Neural progenitor cell (in vitro differentiated cells): ENCODE data around the gene EFNB2. TPM values are rescaled to one million over a fixed set of nuclear protein-coding genes. Genes with fewer than 3 reads are reported as not detected.

Experiments used
- DNase-seq: peaks from one replicate; pipeline ENCODE4 v3.0.0-alpha.2; 2016; ENCODE audit warnings: low spot score
- H2AFZ ChIP-seq: fragments of 200-600 bp; sonication (generic); replicated peaks from 2 replicates; pipeline ENCODE4 v1.6.1; 2016; ENCODE audit warnings: antibody characterized with exemption
- H3F3A ChIP-seq: fragments of 200-600 bp; sonication (generic); 2 replicates; pipeline ENCODE4 v1.6.1; 2016; ENCODE audit warnings: antibody characterized with exemption, low read depth
- H3K27ac ChIP-seq: fragments of 200-600 bp; sonication (generic); 2 replicates; pipeline ENCODE4 v1.5.1; 2016; ENCODE audit warnings: mild to moderate bottlenecking
- H3K27me3 ChIP-seq: fragments of 200-600 bp; sonication (generic); 2 replicates; pipeline ENCODE4 v1.6.1; 2016; ENCODE audit warnings: mild to moderate bottlenecking, moderate library complexity
- H3K36me3 ChIP-seq: fragments of 200-600 bp; sonication (generic); 2 replicates; pipeline ENCODE4 v1.5.1; 2016
- H3K4me1 ChIP-seq: fragments of 200-600 bp; sonication (generic); 2 replicates; pipeline ENCODE4 v1.6.1; 2016; ENCODE audit warnings: mixed run types
- H3K4me2 ChIP-seq: fragments of 200-600 bp; sonication (generic); 2 replicates; pipeline ENCODE4 v1.6.1; 2016
- H3K4me3 ChIP-seq: fragments of 200-600 bp; sonication (generic); 2 replicates; pipeline ENCODE4 v1.5.1; 2016
- H3K79me2 ChIP-seq: fragments of 200-600 bp; sonication (generic); 2 replicates; pipeline ENCODE4 v1.6.1; 2016; ENCODE audit warnings: low read depth
- H3K9ac ChIP-seq: fragments of 200-600 bp; sonication (generic); 2 replicates; pipeline ENCODE4 v1.6.1; 2016
- H3K9me3 ChIP-seq: fragments of 200-600 bp; sonication (generic); 2 replicates; pipeline ENCODE4 v1.5.1; 2016; ENCODE audit warnings: low read depth
- H4K20me1 ChIP-seq: fragments of 200-600 bp; sonication (generic); 2 replicates; pipeline ENCODE4 v1.6.1; 2016; ENCODE audit warnings: low read depth
- H3K27ac Mint-ChIP-seq: 3 replicates; pipeline ENCODE4 v1.8.0; 2021; ENCODE audit warnings: mixed read lengths
- H3K27me3 Mint-ChIP-seq: 2 replicates; pipeline ENCODE4 v1.8.0; 2022; ENCODE audit warnings: low read depth, mild to moderate bottlenecking, inconsistent platforms, moderate library complexity, mixed read lengths; ENCODE audit not compliant: insufficient read depth
- H3K36me3 Mint-ChIP-seq: 3 replicates; pipeline ENCODE4 v1.8.0; 2021; ENCODE audit warnings: mixed read lengths
- H3K4me1 Mint-ChIP-seq: 3 replicates; pipeline ENCODE4 v1.8.0; 2021; ENCODE audit warnings: mixed read lengths
- H3K4me3 Mint-ChIP-seq: 3 replicates; pipeline ENCODE4 v1.8.0; 2021; ENCODE audit warnings: mild to moderate bottlenecking, moderate library complexity, mixed read lengths
- H3K9me3 Mint-ChIP-seq: 3 replicates; pipeline ENCODE4 v1.8.0; 2020; ENCODE audit warnings: mixed read lengths
- EZH2 ChIP-seq: fragments of 200-600 bp; sonication (generic); IDR thresholded peaks from 2 replicates; pipeline ENCODE4 v1.6.1; 2017; ENCODE audit warnings: antibody characterized with exemption, mild to moderate bottlenecking, moderate library complexity
- EZH2phosphoT487 ChIP-seq: fragments of 200-600 bp; sonication (generic); IDR thresholded peaks from 2 replicates; pipeline ENCODE4 v1.6.1; 2017; ENCODE audit warnings: antibody characterized with exemption
- total RNA-seq: library from RNA; depleted of rRNA; stranded (reverse); fragments of >200 nt; gene quantifications from 2 replicates; pipeline ENCODE4 v1.2.3, GENCODE V29; 2015; ENCODE audit warnings: low replicate concordance
- TF ChIP-seq, protein P1 (sequence below): fragments of 200-600 bp; sonication (generic); IDR thresholded peaks from 2 replicates; pipeline ENCODE4 v1.5.1; 2017; ENCODE audit warnings: antibody characterized with exemption, mild to moderate bottlenecking

The EFNB2 gene
- total RNA-seq, 1 donor from 2014 or later = 101 TPM

- H3K36me3 Mint-ChIP-seq = peaks cover 76% of the 10 kb centered on the region
- H3K4me1 Mint-ChIP-seq = peaks cover 14% of the 10 kb centered on the region
- no peak overlapping the region for H3K27ac ChIP-seq
These were observed 29.2 kb downstream of the EFNB2 start for GRCh38 chr13:106506286-106506685.

DNA sequence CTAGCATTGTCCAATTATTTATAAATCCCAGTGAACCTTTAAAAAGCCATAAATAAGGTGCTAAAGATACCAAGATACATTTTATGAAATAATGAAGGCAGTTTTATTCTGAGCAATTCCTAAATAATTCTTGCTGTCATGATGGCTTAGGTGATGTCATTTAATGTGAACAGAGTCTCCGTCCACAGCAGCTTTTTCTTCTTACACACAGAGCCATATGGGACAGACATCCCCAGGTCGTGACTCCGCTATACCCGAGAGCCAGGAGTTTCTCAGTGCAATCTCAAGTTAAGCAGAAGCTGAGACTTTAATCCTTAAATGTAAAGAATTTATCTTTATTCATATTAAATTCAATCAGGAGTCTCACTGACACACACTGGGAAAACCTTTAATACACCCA is 29.7 kb downstream of the EFNB2 start:
- peaks cover 73% of the 10 kb centered on the region for H3K36me3 Mint-ChIP-seq
- Histone ChIP-seq H3K9ac (no peak overlapping the region), H3K4me2 (no peak overlapping the region), H4K20me1 (peaks cover 100% of the 10 kb centered on the region), H3F3A (peaks cover 12% of the 10 kb centered on the region), H3K4me1 (peaks cover 21% of the 10 kb centered on the region), H2AFZ (no peak overlapping the region), H3K9me3 (no peaks in the 10 kb centered on the region), H3K79me2 (peaks cover 100% of the 10 kb centered on the region), H3K36me3 (peaks cover 22% of the 10 kb centered on the region), H3K4me3 (no peak overlapping the region), H3K27ac (no peak overlapping the region), H3K27me3 (no peaks in the 10 kb centered on the region)
- no peak for TF ChIP-seq EZH2
- TF ChIP-seq EZH2phosphoT487 = no peak
- TF ChIP-seq, protein P1, sequence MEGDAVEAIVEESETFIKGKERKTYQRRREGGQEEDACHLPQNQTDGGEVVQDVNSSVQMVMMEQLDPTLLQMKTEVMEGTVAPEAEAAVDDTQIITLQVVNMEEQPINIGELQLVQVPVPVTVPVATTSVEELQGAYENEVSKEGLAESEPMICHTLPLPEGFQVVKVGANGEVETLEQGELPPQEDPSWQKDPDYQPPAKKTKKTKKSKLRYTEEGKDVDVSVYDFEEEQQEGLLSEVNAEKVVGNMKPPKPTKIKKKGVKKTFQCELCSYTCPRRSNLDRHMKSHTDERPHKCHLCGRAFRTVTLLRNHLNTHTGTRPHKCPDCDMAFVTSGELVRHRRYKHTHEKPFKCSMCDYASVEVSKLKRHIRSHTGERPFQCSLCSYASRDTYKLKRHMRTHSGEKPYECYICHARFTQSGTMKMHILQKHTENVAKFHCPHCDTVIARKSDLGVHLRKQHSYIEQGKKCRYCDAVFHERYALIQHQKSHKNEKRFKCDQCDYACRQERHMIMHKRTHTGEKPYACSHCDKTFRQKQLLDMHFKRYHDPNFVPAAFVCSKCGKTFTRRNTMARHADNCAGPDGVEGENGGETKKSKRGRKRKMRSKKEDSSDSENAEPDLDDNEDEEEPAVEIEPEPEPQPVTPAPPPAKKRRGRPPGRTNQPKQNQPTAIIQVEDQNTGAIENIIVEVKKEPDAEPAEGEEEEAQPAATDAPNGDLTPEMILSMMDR = no peak
- H3K4me3 Mint-ChIP-seq = no peak overlapping the region
- no peak overlapping the region for H3K27ac Mint-ChIP-seq
- H3K27me3 Mint-ChIP-seq = peaks cover 2% of the 10 kb centered on the region
- DNase-seq = no peak
- H3K9me3 Mint-ChIP-seq = peaks cover 3% of the 10 kb centered on the region
- peaks cover 16% of the 10 kb centered on the region for H3K4me1 Mint-ChIP-seq

More at GRCh38 chr13:106506286-106506685, 29.2 kb downstream of the EFNB2 start:
- H3K9me3 Mint-ChIP-seq = peaks cover 3% of the 10 kb centered on the region
- H3K79me2 ChIP-seq = peaks cover 100% of the 10 kb centered on the region
- H3K36me3 ChIP-seq = peaks cover 22% of the 10 kb centered on the region
- no peaks in the 10 kb centered on the region for H3K27me3 ChIP-seq
- H3K4me3 ChIP-seq = no peak overlapping the region
- no peak overlapping the region for H2AFZ ChIP-seq
- no peak overlapping the region for H3K4me3 Mint-ChIP-seq
- H3K9ac ChIP-seq = no peak overlapping the region
- peaks cover 2% of the 10 kb centered on the region for H3K27me3 Mint-ChIP-seq
- TF ChIP-seq EZH2 (no peak), EZH2phosphoT487 (no peak)
- TF ChIP-seq, protein P1 = no peak
- H4K20me1 ChIP-seq = peaks cover 100% of the 10 kb centered on the region
- peaks cover 12% of the 10 kb centered on the region for H3F3A ChIP-seq
- DNase-seq = no peak
- H3K4me2 ChIP-seq = no peak overlapping the region
- no peak overlapping the region for H3K27ac Mint-ChIP-seq
- H3K4me1 ChIP-seq = peaks cover 21% of the 10 kb centered on the region
- no peaks in the 10 kb centered on the region for H3K9me3 ChIP-seq

DNA sequence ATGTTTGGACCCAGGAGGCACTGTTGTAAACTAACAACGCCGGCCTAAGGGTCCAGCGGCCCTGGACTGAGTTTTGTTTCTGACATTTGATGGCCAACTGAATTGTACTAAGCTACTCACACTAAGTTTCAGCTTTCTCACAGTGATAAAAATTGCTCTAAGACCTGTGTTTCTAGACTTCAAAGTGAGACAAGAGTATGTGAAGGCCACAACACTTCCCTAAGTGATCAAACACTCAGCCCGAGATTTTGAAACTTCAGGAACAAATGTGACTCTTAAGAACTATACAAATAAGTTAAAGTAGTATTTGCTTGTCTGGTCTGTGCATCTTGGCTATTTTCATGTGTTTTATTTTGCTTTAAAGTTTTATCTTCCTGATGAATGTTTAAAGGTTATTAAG is 30.2 kb downstream of the EFNB2 start:
- no peak overlapping the region for H3K27ac ChIP-seq
- peaks cover 21% of the 10 kb centered on the region for H3K4me1 Mint-ChIP-seq

More for the DNA sequence above, 30.2 kb downstream of the EFNB2 start:
- no peak overlapping the region for H3K4me3 Mint-ChIP-seq
- TF ChIP-seq EZH2 (no peak), EZH2phosphoT487 (no peak)
- TF ChIP-seq, protein P1 = no peak
- H3K36me3 Mint-ChIP-seq = peaks cover 74% of the 10 kb centered on the region
- H3K27me3 Mint-ChIP-seq = peaks cover 2% of the 10 kb centered on the region
- H3K4me3 ChIP-seq = no peak overlapping the region
- peaks cover 100% of the 10 kb centered on the region for H4K20me1 ChIP-seq
- peaks cover 22% of the 10 kb centered on the region for H3K36me3 ChIP-seq
- peaks cover 21% of the 10 kb centered on the region for H3K4me1 ChIP-seq
- no peak overlapping the region for H3K9ac ChIP-seq
- H3K4me2 ChIP-seq = no peak overlapping the region
- no peak for DNase-seq
- H2AFZ ChIP-seq = no peak overlapping the region
- H3K9me3 ChIP-seq = no peaks in the 10 kb centered on the region
- H3K79me2 ChIP-seq = peaks cover 100% of the 10 kb centered on the region
- no peaks in the 10 kb centered on the region for H3K27me3 ChIP-seq
- peaks cover 3% of the 10 kb centered on the region for H3K9me3 Mint-ChIP-seq
- peaks cover 12% of the 10 kb centered on the region for H3F3A ChIP-seq
- H3K27ac Mint-ChIP-seq = no peak overlapping the region
